HepG2 (cell line): ENCODE results near the gene MPI. TPM values are rescaled to one million over a fixed set of nuclear protein-coding genes. Genes with fewer than 3 reads are reported as not detected.

Experiments
- BHLHE40 ChIP-seq: IDR thresholded peaks from 2 replicates; pipeline ENCODE4 v1.6.1; 2011; ENCODE audit warnings: low read length, improper control_type of control experiment
- ESRRA ChIP-seq: sonication (generic); formaldehyde crosslinking; IDR thresholded peaks from 2 replicates; pipeline ENCODE4 v1.5.1; 2020; ENCODE audit warnings: mild to moderate bottlenecking, low read depth, missing genetic modification reagents
- FOXA3 ChIP-seq: IDR thresholded peaks from 2 replicates; pipeline ENCODE4 v1.6.1; 2016; ENCODE audit warnings: missing genetic modification reagents, missing compliant biosample characterization
- GABPB1 ChIP-seq: IDR thresholded peaks from 2 replicates; pipeline ENCODE4 v1.6.1; 2016; ENCODE audit warnings: mild to moderate bottlenecking, missing genetic modification reagents, moderate library complexity, missing compliant biosample characterization
- HMGXB4 ChIP-seq, 2 experiments: sonication (generic) in 1 of 2; formaldehyde crosslinking in 1 of 2; IDR thresholded peaks; 2 replicates each; pipeline versions ENCODE4 v1.4.0 to v1.6.1; 2018 to 2020; ENCODE audit warnings: missing genetic modification reagents in 2 of 2, borderline replicate concordance in 1 of 2, low read depth in 1 of 2, mild to moderate bottlenecking in 1 of 2, missing biosample characterization in 1 of 2
- HNRNPH1 ChIP-seq: fragments of 200-400 bp; formaldehyde crosslinking; optimal IDR thresholded peaks from 2 replicates; pipeline ENCODE3; 2017; ENCODE audit warnings: mild to moderate bottlenecking, low read depth, low read length
- IRF2 ChIP-seq: IDR thresholded peaks from 2 replicates; pipeline ENCODE4 v1.6.1; 2018; ENCODE audit warnings: missing genetic modification reagents, missing compliant biosample characterization
- JUN ChIP-seq: sonication (generic); formaldehyde crosslinking; IDR thresholded peaks from 2 replicates; pipeline ENCODE4 v1.4.0; 2020; ENCODE audit warnings: mild to moderate bottlenecking, missing genetic modification reagents
- KDM1A ChIP-seq: IDR thresholded peaks from 2 replicates; pipeline ENCODE4 v1.6.1; 2016; ENCODE audit warnings: missing compliant biosample characterization
- KDM3A ChIP-seq: IDR thresholded peaks from 2 replicates; pipeline ENCODE4 v1.6.1; 2018; ENCODE audit warnings: low read depth, missing compliant biosample characterization
- MATR3 ChIP-seq: sonication (generic); formaldehyde crosslinking; IDR thresholded peaks from 2 replicates; pipeline ENCODE4 v1.4.0; 2020; ENCODE audit warnings: missing genetic modification reagents
- MIER2 ChIP-seq: IDR thresholded peaks from 2 replicates; pipeline ENCODE4 v1.6.1; 2016; ENCODE audit warnings: missing biosample characterization, missing genetic modification reagents
- MTERF4 ChIP-seq: sonication (generic); formaldehyde crosslinking; IDR thresholded peaks from 2 replicates; pipeline ENCODE4 v1.8.0; 2023; ENCODE audit warnings: mild to moderate bottlenecking, missing genetic modification reagents
- RBFOX2 ChIP-seq: fragments of 200-400 bp; formaldehyde crosslinking; IDR thresholded peaks from 2 replicates; pipeline ENCODE4 v1.6.1; 2017; ENCODE audit warnings: low read depth, mild to moderate bottlenecking, low read length
- SAFB2 ChIP-seq: sonication (generic); formaldehyde crosslinking; IDR thresholded peaks from 2 replicates; pipeline ENCODE4 v1.5.1; 2020; ENCODE audit warnings: missing genetic modification reagents, low read depth, mild to moderate bottlenecking, borderline replicate concordance
- SNAI1 ChIP-seq: sonication (generic); formaldehyde crosslinking; IDR thresholded peaks from 2 replicates; pipeline ENCODE4 v1.5.0; 2020; ENCODE audit warnings: mild to moderate bottlenecking, missing genetic modification reagents, borderline replicate concordance
- TBX2 ChIP-seq: sonication (generic); formaldehyde crosslinking; IDR thresholded peaks from 2 replicates; pipeline ENCODE4 v1.5.0; 2020; ENCODE audit warnings: missing genetic modification reagents, mild to moderate bottlenecking, borderline replicate concordance
- XRCC5 ChIP-seq: fragments of 200-400 bp; formaldehyde crosslinking; optimal IDR thresholded peaks from 2 replicates; pipeline ENCODE3; 2017; ENCODE audit warnings: mild to moderate bottlenecking, low read length
- ZFP62 ChIP-seq: sonication (generic); formaldehyde crosslinking; IDR thresholded peaks from 2 replicates; pipeline ENCODE4 v1.4.0; 2020; ENCODE audit warnings: missing genetic modification reagents
- ZNF253 ChIP-seq: sonication (generic); formaldehyde crosslinking; IDR thresholded peaks from 2 replicates; pipeline ENCODE4 v1.8.0; 2022; ENCODE audit warnings: mild to moderate bottlenecking, missing genetic modification reagents, borderline replicate concordance
- ZNF34 ChIP-seq: sonication (generic); formaldehyde crosslinking; IDR thresholded peaks from 2 replicates; pipeline ENCODE4 v1.4.0; 2020; ENCODE audit warnings: mild to moderate bottlenecking, missing genetic modification reagents, borderline replicate concordance
- ZNF558 ChIP-seq: sonication (generic); formaldehyde crosslinking; IDR thresholded peaks from 2 replicates; pipeline ENCODE4 v1.9.0; 2022; ENCODE audit warnings: mild to moderate bottlenecking, missing genetic modification reagents, borderline replicate concordance
- ZNF839 ChIP-seq: sonication (generic); formaldehyde crosslinking; IDR thresholded peaks from 2 replicates; pipeline ENCODE4 v1.4.0; 2020; ENCODE audit warnings: missing genetic modification reagents, mild to moderate bottlenecking, borderline replicate concordance
- polyA plus RNA-seq, 8 experiments: library from polyadenylated mRNA; depleted of rRNA in 3 of 8; stranded (reverse) in 7 of 8; unstranded in 1 of 8; fragments of >200 nt; fragmentation: Illumina TruSeq in 4 of 8; extraction: Trizol in 4 of 8; gene quantifications; 2 replicates each; pipeline versions ENCODE4 v1.2.1 to v1.2.3, GENCODE V29; 2011 to 2016; ENCODE audit warnings: low read depth in 4 of 8, missing spikeins in 1 of 8, mixed read lengths in 1 of 8; ENCODE audit not compliant: insufficient read depth in 1 of 8
- total RNA-seq, 5 experiments: library from RNA; depleted of rRNA; stranded (reverse); fragments of >200 nt; fragmentation: Illumina TruSeq; extraction: Trizol; gene quantifications; 2 replicates each; pipeline ENCODE4 v1.2.3, GENCODE V29; 2016; ENCODE audit warnings: low read depth in 1 of 5

Gene MPI
- total and polyA plus RNA-seq, 2 of the 13 experiments (the other 11 are each of a cell fraction or from before 2014, with no cell fraction given), result 36.9 to 63.5 TPM

- TF ChIP-seq MIER2 (0 out of 2 replicates have a peak, but pooled peaks have one; percentile 14), KDM1A (CRISPR knock-in tag) (no peak), FOXA3 (CRISPR knock-in tag) (no peak), ZNF34 (CRISPR knock-in tag) (peak; percentile 96), GABPB1 (peak; percentile 85), ZFP62 (no peak), JUN (CRISPR knock-in tag) (peak; percentile 44; the same call in 1 of the 2 replicates), ZNF253 (no peak), MATR3 (CRISPR knock-in tag) (no peak), BHLHE40 (peak; percentile 61), XRCC5 (no peak), SNAI1 (0 out of 2 replicates have a peak, but pooled peaks have one; percentile 59), KDM3A (0 out of 2 replicates have a peak, but pooled peaks have one; percentile 6), ZNF839 (CRISPR knock-in tag) (no peak), HNRNPH1 (no peak), HMGXB4 (CRISPR knock-in tag; IDR thresholded peaks at IDR 0.05; ENCODE audit: borderline replicate concordance in 1 of 2, low read depth in 1 of 2) (peak; percentile 45 to 67; a peak in 3 of 4 replicates), RBFOX2 (peak; percentile 75), IRF2 (CRISPR knock-in tag) (0 out of 2 replicates have a peak, but pooled peaks have one; percentile 13), ESRRA (0 out of 2 replicates have a peak, but pooled peaks have one; percentile 45), ZNF558 (CRISPR knock-in tag) (no peak), MTERF4 (CRISPR knock-in tag) (0 out of 2 replicates have a peak, but pooled peaks have one; percentile 28), SAFB2 (CRISPR knock-in tag) (0 out of 2 replicates have a peak, but pooled peaks have one; percentile 33), TBX2 (CRISPR knock-in tag) (peak; percentile 63)
Measured at GRCh38 chr15:74842581-74843444, 47.0 kb upstream of the MPI start, which contains the start of gene ULK3 (continued).
